Endothelial cell of umbilical vein (primary cell): ENCODE data around the gene C11orf68. TPM values are rescaled to one million over a fixed set of nuclear protein-coding genes. Genes with fewer than 3 reads are reported as not detected.
A peak's percentile ranks its signal among the peaks of the same experiment; 100 is the strongest.

Experiments
- BruUV-seq: library from RNA; stranded (reverse); fragments of 400-500 nt; replicated peaks from 2 replicates; lab custom pipeline; 2021; lab: Mats Ljungman, UMichigan
- CTCF ChIA-PET: fragments of 300-600, 350-600 bp; sonication (Branson Sonifier 250); formaldehyde crosslinking; loops from one replicate; lab custom pipeline; 2021; ENCODE audit warnings: antibody characterized with exemption, inconsistent platforms; lab: Charles Lee
- POLR2A ChIA-PET: fragments of 300-600, 350-600 bp; sonication (Branson Sonifier 250); formaldehyde crosslinking; loops from one replicate; lab custom pipeline; 2021; ENCODE audit warnings: antibody characterized with exemption, inconsistent platforms; lab: Charles Lee
- DNase-seq: peaks from one replicate; pipeline ENCODE4 v3.0.0-alpha.2; 2011; ENCODE audit warnings: low read depth, low spot score
- FAIRE-seq: peaks from 2 replicates; lab custom pipeline; 2011; peaks lifted over from hg19 to GRCh38; lab: Jason Lieb, UNC
- H2AFZ ChIP-seq: 2 replicates; pipeline ENCODE4 v1.6.0; 2012; ENCODE audit warnings: low read depth, low read length, control low read depth, inconsistent platforms
- H3K27ac ChIP-seq: 2 replicates; pipeline ENCODE4 v1.5.1; 2011; ENCODE audit warnings: low read depth, mild to moderate bottlenecking, control low read depth, low read length, moderate library complexity; ENCODE audit not compliant: insufficient read depth
- H3K27me3 ChIP-seq, 2 experiments: 2 replicates each; pipeline versions ENCODE4 v1.6.0 to v1.6.1; 2011; ENCODE audit warnings: low read length in 2 of 2, mixed read lengths in 1 of 2; ENCODE audit not compliant: control insufficient read depth in 2 of 2, insufficient read depth in 2 of 2
- H3K36me3 ChIP-seq, 2 experiments: 2 replicates in 1 of 2; 3 replicates in 1 of 2; pipeline ENCODE4 v1.5.1; 2011; ENCODE audit warnings: low read length in 2 of 2, mild to moderate bottlenecking in 1 of 2, moderate library complexity in 1 of 2; ENCODE audit not compliant: control insufficient read depth in 2 of 2, insufficient read depth in 2 of 2; ENCODE audit errors: extremely low read depth in 1 of 2
- H3K4me1 ChIP-seq: 3 replicates; pipeline ENCODE4 v1.5.1; 2011; ENCODE audit warnings: mild to moderate bottlenecking, low read length; ENCODE audit not compliant: control insufficient read depth, insufficient read depth; ENCODE audit errors: extremely low read depth
- H3K4me2 ChIP-seq: 2 replicates; pipeline ENCODE4 v1.6.1; 2011; ENCODE audit warnings: low read length, control low read depth, mixed read lengths; ENCODE audit not compliant: insufficient read depth
- H3K4me3 ChIP-seq, 3 experiments: fragments of 200-600 bp in 1 of 3; sonication (generic), shearing (Covaris generic) in 1 of 3; replicated peaks in 1 of 3; 2 replicates each; pipeline ENCODE4 v1.5.1; 2011 to 2016; ENCODE audit warnings: control low read depth in 3 of 3, low read length in 3 of 3, mild to moderate bottlenecking in 2 of 3, inconsistent platforms in 1 of 3, low read depth in 1 of 3, moderate library complexity in 1 of 3; ENCODE audit not compliant: insufficient read depth in 1 of 3
- H3K79me2 ChIP-seq: 2 replicates; pipeline ENCODE4 v1.6.0; 2012; ENCODE audit warnings: low read length, inconsistent platforms; ENCODE audit not compliant: control insufficient read depth, insufficient read depth
- H3K9ac ChIP-seq: replicated peaks from 2 replicates; pipeline ENCODE3; 2011; ENCODE audit warnings: low read length, control low read depth; ENCODE audit not compliant: insufficient read depth; ENCODE audit errors: extremely low read depth
- H3K9me1 ChIP-seq: replicated peaks from 3 replicates; pipeline ENCODE4 v1.6.0; 2011; ENCODE audit warnings: mild to moderate bottlenecking, low read length; ENCODE audit not compliant: control insufficient read depth, insufficient read depth; ENCODE audit errors: extremely low read depth
- H3K9me3 ChIP-seq: replicated peaks from 2 replicates; pipeline ENCODE4 v1.5.1; 2012; ENCODE audit warnings: low read length, inconsistent platforms; ENCODE audit not compliant: control insufficient read depth, insufficient read depth
- H4K20me1 ChIP-seq: replicated peaks from 2 replicates; pipeline ENCODE3; 2011; ENCODE audit warnings: mild to moderate bottlenecking, low read length; ENCODE audit not compliant: control insufficient read depth, insufficient read depth; ENCODE audit errors: extremely low read depth
- GATA2 ChIP-seq: IDR thresholded peaks from 2 replicates; pipeline ENCODE4 v1.7.0; 2011; ENCODE audit warnings: low read depth, mild to moderate bottlenecking, moderate library complexity, mixed read lengths, low read length; ENCODE audit not compliant: insufficient read length, insufficient read depth
- JUN ChIP-seq: IDR thresholded peaks from 2 replicates; pipeline ENCODE4 v1.6.1; 2011; ENCODE audit warnings: borderline replicate concordance, low read depth; ENCODE audit not compliant: insufficient read length, insufficient read depth
- MYC ChIP-seq: IDR thresholded peaks from one replicate; pipeline ENCODE4 v1.6.1; 2011; ENCODE audit warnings: mild to moderate bottlenecking, low read depth, low read length
- POLR2A ChIP-seq: IDR thresholded peaks from 2 replicates; pipeline ENCODE4 v1.6.1; 2012; ENCODE audit warnings: low read depth, mild to moderate bottlenecking, control low read depth, low read length
- POLR2AphosphoS5 ChIP-seq: IDR thresholded peaks from 2 replicates; pipeline ENCODE4 v1.6.1; 2012; ENCODE audit warnings: low read depth, mild to moderate bottlenecking, control low read depth, low read length, moderate library complexity; ENCODE audit not compliant: insufficient read depth
- dilution Hi-C: fragments of 300-500 bp; cut with MboI; formaldehyde crosslinking; loops from one replicate; pipeline ENCODE4 v1.15.0; 2019; ENCODE audit warnings: low sequenced_read_pairs; ENCODE audit not compliant: extremely low pct_ligation_motif_present
- intact Hi-C: fragments of 100-400 bp; cut with micrococcal nuclease; formaldehyde crosslinking; loops from one replicate; pipeline ENCODE4 v1.10.0; 2022
- polyA plus RNA-seq, 4 experiments: library from polyadenylated mRNA; depleted of rRNA in 3 of 4; stranded (reverse) in 3 of 4; unstranded in 1 of 4; fragments of >200 nt; gene quantifications; 2 replicates each; pipeline versions ENCODE4 v1.2.1 to v1.2.3, GENCODE V29; 2011 to 2012; ENCODE audit warnings: missing spikeins in 1 of 4
- total RNA-seq: library from RNA; stranded (reverse); gene quantifications from 2 replicates; pipeline ENCODE4 v1.2.3, GENCODE V29; 2021
- TF ChIP-seq, protein P1 (sequence below): IDR thresholded peaks from 2 replicates; pipeline ENCODE4 v1.6.1; 2011; ENCODE audit not compliant: insufficient read depth, insufficient read length
- TF ChIP-seq, protein P2 (sequence below), 2 donors: IDR thresholded peaks; 1 replicate in 1 of 2; 2 replicates in 1 of 2; pipeline ENCODE4 v1.5.1; 2011; ENCODE audit warnings: low read length in 2 of 2, mild to moderate bottlenecking in 2 of 2, moderate library complexity in 2 of 2, control low read depth in 1 of 2, inconsistent platforms in 1 of 2, low read depth in 1 of 2; ENCODE audit not compliant: insufficient read depth in 1 of 2; ENCODE audit errors: extremely low read depth in 1 of 2

C11orf68 gene
- total and polyA plus RNA-seq, 2 donors (not counting 3 experiments of a cell fraction or from before 2014, with no cell fraction given) = 35.6 to 66.5 TPM

DNA sequence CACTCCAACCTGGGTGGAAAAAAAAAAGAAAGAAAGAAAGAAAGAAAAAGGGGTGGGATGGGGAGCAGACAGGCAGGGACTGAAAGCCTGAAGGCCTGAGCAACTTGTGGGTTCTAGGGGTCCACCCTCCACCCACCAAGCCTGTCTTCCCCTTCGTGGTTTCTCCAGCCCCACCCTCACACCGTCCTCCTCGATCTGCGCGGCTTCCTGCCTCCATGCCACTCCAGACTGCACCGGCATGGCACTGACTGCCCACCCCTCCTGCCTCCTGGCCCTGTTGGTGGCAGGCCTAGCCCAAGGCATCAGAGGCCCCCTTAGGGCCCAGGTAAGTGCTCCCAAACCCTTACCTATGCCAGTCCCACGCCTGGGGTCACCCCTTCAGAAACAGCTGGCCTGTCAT, 39.2 kb downstream of the C11orf68 start, which contains the start of gene CTSW:
Gene CTSW, plus strand, starts transcription at position 221 of the 400 bp plus-strand sequence. Its CDS starts 18 bp downstream, at position 239.
- Histone ChIP-seq H3K4me3 (no peak within 1 kb of the TSS), H3K4me1 (no peaks in the 10 kb centered on the region), H3K27me3 (no peaks in the 10 kb centered on the region), H3K27ac (no peak within 1 kb of the TSS), H3K4me2 (no peak within 1 kb of the TSS), H4K20me1 (no peaks in the 10 kb centered on the region), H3K9ac (no peak within 1 kb of the TSS), H3K79me2 (no peaks in the 10 kb centered on the region), H2AFZ (no peak within 1 kb of the TSS), H3K9me3 (no peaks in the 10 kb centered on the region), H3K9me1 (no peaks in the 10 kb centered on the region), H3K36me3 (peaks cover 4 to 23% of the 10 kb centered on the region in 2 experiments)
- dilution Hi-C loops (no loop called here), intact Hi-C loops (no loop called here)
- DNase-seq (no peak), FAIRE-seq (no peak)
- ChIA-PET POLR2A (interaction anchor here (1.6 kb wide), 1 partner anchor 10 kb away, joined by 4 read pairs; no protein-coding TSS in a partner anchor), CTCF (interaction anchor here (1.1 to 1.6 kb wide), 3 partner anchors 9 to 22 kb away, joined by 3 to 5 read pairs (median 4); partner anchors contain the start of gene FIBP)
- no peak for TF ChIP-seq GATA2
- BruUV-seq = no TSS peak

DNA sequence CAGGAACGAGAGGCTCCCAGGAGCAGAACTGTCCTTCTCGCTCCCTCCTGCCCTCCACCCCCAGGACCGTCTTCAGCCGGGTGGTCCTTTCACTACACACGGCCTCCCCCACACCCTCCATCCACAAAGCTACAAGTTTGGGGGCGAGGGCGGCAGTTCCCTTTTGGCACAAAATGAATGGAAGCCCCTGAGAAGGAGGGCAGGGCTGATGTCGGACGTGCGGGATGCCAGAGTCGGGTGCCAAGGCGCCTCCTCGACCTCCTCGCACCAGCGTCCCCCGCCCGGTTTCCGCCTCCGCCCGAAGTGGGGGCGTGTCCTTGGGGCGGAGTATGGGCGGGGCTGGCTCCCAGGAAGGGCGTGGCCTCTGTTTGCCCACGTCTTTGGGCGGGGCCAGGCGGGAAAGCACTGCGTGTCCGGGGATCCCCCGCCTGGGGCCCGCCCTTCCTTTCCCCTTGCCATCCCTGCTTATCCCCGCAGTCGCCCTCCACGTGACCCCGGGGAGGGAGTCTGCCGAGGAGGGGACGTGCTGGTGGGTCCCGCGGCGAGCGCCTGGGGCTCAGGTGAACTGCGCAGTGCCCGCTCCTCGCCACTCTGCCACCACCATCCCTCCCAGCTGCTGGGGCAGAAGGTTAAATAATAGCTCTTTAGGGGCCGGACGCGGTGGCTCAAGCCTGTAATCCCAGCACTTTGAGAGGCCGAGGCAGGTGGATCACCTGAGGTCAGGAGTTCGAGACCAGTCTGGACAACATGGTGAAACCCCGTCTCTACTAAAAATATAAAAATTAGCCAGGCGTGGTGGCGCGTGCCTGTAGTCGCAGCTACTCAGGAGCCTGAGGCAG, 45.3 kb downstream of the C11orf68 start:
- ChIA-PET CTCF (interaction anchor here (0.6 to 7.1 kb wide), 4 partner anchors 11 to 149 kb away, joined by 3 to 73 read pairs (median 12); partner anchors contain the start of genes CFL1, FIBP and MUS81), POLR2A (no interaction called here)
- TF ChIP-seq JUN (no peak), MYC (no peak), GATA2 (no peak), POLR2A (peak; percentile 76), POLR2AphosphoS5 (peak; percentile 77)
- TF ChIP-seq, protein P1, sequence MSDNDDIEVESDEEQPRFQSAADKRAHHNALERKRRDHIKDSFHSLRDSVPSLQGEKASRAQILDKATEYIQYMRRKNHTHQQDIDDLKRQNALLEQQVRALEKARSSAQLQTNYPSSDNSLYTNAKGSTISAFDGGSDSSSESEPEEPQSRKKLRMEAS = peak; percentile 37
- TF ChIP-seq, protein P2, sequence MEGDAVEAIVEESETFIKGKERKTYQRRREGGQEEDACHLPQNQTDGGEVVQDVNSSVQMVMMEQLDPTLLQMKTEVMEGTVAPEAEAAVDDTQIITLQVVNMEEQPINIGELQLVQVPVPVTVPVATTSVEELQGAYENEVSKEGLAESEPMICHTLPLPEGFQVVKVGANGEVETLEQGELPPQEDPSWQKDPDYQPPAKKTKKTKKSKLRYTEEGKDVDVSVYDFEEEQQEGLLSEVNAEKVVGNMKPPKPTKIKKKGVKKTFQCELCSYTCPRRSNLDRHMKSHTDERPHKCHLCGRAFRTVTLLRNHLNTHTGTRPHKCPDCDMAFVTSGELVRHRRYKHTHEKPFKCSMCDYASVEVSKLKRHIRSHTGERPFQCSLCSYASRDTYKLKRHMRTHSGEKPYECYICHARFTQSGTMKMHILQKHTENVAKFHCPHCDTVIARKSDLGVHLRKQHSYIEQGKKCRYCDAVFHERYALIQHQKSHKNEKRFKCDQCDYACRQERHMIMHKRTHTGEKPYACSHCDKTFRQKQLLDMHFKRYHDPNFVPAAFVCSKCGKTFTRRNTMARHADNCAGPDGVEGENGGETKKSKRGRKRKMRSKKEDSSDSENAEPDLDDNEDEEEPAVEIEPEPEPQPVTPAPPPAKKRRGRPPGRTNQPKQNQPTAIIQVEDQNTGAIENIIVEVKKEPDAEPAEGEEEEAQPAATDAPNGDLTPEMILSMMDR (IDR thresholded peaks at IDR 0.05; ENCODE audit: extremely low read depth in 1 of 2, insufficient read depth in 1 of 2, low read depth in 1 of 2, low read length in 2 of 2) = no peak
- peaks cover 17% of the 10 kb centered on the region for H3K4me1 ChIP-seq
- peak overlapping the region; percentile 30 for H3K27ac ChIP-seq
- peak; percentile 95 for FAIRE-seq
- no peaks in the 10 kb centered on the region for H3K27me3 ChIP-seq
- peak overlapping the region; percentile 81 for H3K4me2 ChIP-seq
- peak overlapping the region; percentile 42 to 47 (median 43) for H3K4me3 ChIP-seq
- peak; percentile 83 for DNase-seq
- BruUV-seq = no TSS peak
- peak overlapping the region; percentile 49 for H3K9ac ChIP-seq
- no peaks in the 10 kb centered on the region for H3K9me1 ChIP-seq
- intact Hi-C loops = loop anchor here (2.0 kb wide), 1 partner anchor 15 kb away; the partner anchor contains the start of gene FIBP
- H3K9me3 ChIP-seq = no peaks in the 10 kb centered on the region
- H3K36me3 ChIP-seq = peaks cover 0 to 6% of the 10 kb centered on the region in 2 experiments
- no peaks in the 10 kb centered on the region for H4K20me1 ChIP-seq
- peak overlapping the region; percentile 62 for H2AFZ ChIP-seq
- peaks cover 2% of the 10 kb centered on the region for H3K79me2 ChIP-seq
- dilution Hi-C loops = no loop called here
